IPS DF 6.9 (cell line): Measurements from ENCODE around the gene C4orf51.

Experiments used
- DNase-seq: peaks from one replicate; pipeline ENCODE4 v3.0.0-alpha.2; 2013; ENCODE audit warnings: low read depth, low spot score
- H3K27ac ChIP-seq: one replicate; pipeline ENCODE4 v1.5.1; 2013; ENCODE audit warnings: low read length, control low read depth
- H3K27me3 ChIP-seq: 2 replicates; pipeline ENCODE4 v1.6.1; 2013; ENCODE audit warnings: mild to moderate bottlenecking, low read length; ENCODE audit not compliant: control insufficient read depth, insufficient read depth
- H3K36me3 ChIP-seq: 2 replicates; pipeline ENCODE4 v1.6.1; 2013; ENCODE audit warnings: low read length; ENCODE audit not compliant: control insufficient read depth, insufficient read depth
- H3K4me1 ChIP-seq: 2 replicates; pipeline ENCODE4 v1.6.1; 2013; ENCODE audit warnings: low read length; ENCODE audit not compliant: control insufficient read depth, insufficient read depth
- H3K4me3 ChIP-seq: 2 replicates; pipeline ENCODE4 v1.5.1; 2013; ENCODE audit warnings: mild to moderate bottlenecking, low read length
- H3K9me3 ChIP-seq: 2 replicates; pipeline ENCODE4 v1.6.1; 2013; ENCODE audit warnings: low read length, inconsistent platforms; ENCODE audit not compliant: control insufficient read depth, insufficient read depth
- WGBS: extraction: QIAGEN DNeasy Blood & Tissue Kit; methylation state at CpG from one replicate; pipeline ENCODE4 v1.1.7; 2013; ENCODE audit warnings: mixed read lengths, missing lambda C conversion rate; ENCODE audit not compliant: insufficient read length, insufficient coverage; 5-methylcytosine and 5-hydroxymethylcytosine counted together

C4orf51 gene

GRCh38 chr4:145703850-145704497 lies 24.0 kb downstream of the C4orf51 start:
- DNase-seq = peak; percentile 48
- Histone ChIP-seq H3K27me3 (no peaks in the 10 kb centered on the region), H3K27ac (no peak overlapping the region), H3K36me3 (no peaks in the 10 kb centered on the region), H3K4me1 (peaks cover 7% of the 10 kb centered on the region), H3K4me3 (no peak overlapping the region), H3K9me3 (no peaks in the 10 kb centered on the region)
- WGBS = no CpG with 5 or more reads among the region's 4 CpGs

GRCh38 chr4:145709336-145709735 lies 29.4 kb downstream of the C4orf51 start:
- Histone ChIP-seq H3K27ac (no peak overlapping the region), H3K27me3 (no peaks in the 10 kb centered on the region), H3K36me3 (no peaks in the 10 kb centered on the region), H3K9me3 (no peaks in the 10 kb centered on the region), H3K4me3 (no peak overlapping the region), H3K4me1 (peaks cover 7% of the 10 kb centered on the region)
- no peak for DNase-seq
- no CpG with 5 or more reads among the region's 1 CpG for WGBS

DNA sequence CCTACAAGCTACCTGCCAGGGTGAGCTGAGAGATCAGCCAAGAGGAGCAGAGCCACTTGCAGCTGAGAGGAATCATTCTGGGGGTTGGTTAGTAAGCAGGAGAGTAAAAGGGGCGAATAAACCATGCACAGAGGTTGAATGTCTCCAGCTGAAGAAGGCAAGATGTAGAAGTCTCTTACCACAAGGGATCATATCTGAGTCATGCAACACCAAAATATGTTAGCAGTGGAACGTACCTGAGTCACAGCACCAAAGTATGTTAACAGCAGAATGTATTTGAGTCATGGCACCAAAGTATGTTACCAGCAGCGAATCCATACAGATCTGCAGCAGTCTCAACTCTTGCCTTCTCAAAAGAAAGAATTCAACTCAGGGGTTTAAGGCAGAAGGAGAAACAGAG lies 29.9 kb downstream of the C4orf51 start:
- Histone ChIP-seq H3K9me3 (no peaks in the 10 kb centered on the region), H3K27me3 (no peaks in the 10 kb centered on the region), H3K36me3 (no peaks in the 10 kb centered on the region), H3K4me3 (no peak overlapping the region), H3K27ac (no peak overlapping the region), H3K4me1 (peaks cover 4% of the 10 kb centered on the region)
- no peak for DNase-seq
- no CpG with 5 or more reads among the region's 3 CpGs for WGBS

DNA sequence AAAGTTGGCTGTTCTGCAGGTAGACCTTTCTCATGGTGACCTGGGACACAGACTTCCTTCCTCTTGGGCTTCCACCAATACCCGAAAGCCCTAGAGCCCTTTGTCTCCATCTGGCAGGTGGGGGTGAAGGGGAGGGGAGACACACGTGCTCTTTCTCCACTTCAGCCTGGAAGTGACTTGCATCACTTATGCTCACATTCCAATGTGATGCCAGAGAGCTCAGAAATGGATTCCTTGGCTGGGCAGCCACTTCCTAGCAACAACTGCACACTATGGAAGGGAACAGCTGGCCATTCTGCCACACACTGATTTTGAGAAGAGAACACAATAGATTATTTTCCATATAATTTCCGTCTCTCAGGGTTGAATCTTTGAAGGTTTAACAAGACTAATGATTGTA lies 36.3 kb downstream of the C4orf51 start:
- no peaks in the 10 kb centered on the region for H3K36me3 ChIP-seq
- whole genome bisulfite sequencing = no CpG with 5 or more reads among the region's 3 CpGs
- peaks cover 1% of the 10 kb centered on the region; the same call in 1 of the 2 replicates for H3K4me1 ChIP-seq
- H3K27ac ChIP-seq = no peak overlapping the region
- DNase-seq = no peak
- H3K27me3 ChIP-seq = no peaks in the 10 kb centered on the region
- H3K9me3 ChIP-seq = no peaks in the 10 kb centered on the region
- H3K4me3 ChIP-seq = no peak overlapping the region

DNA sequence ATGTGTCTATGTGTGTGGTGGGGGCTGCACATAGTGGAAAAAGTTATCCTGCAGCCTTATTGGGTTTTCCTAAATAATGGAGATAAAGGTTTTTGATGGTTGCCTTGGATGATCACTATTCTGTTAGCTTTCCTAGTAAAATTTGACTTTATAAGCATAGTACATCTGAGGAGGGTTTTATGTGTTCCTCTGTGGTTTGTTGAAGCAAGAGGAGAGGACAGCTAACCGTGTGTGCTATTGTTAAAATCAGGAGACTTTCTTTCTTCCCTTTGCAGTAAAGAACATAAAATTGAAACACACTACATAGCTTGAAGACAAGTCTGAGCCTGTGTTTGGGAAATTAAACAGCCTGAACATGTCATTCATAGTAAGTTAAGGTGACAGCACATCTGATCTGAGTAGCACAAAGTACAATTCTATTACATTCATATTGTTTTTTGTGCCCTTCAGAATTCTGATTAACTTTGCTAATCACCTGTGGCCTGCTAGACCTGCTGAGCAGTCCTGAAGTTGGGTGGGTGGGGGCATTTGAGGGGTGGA lies 36.8 kb downstream of the C4orf51 start:
- Histone ChIP-seq H3K4me1 (peaks cover 1% of the 10 kb centered on the region; the same call in 1 of the 2 replicates), H3K27ac (no peak overlapping the region), H3K36me3 (no peaks in the 10 kb centered on the region), H3K27me3 (no peaks in the 10 kb centered on the region), H3K4me3 (no peak overlapping the region), H3K9me3 (no peaks in the 10 kb centered on the region)
- DNase-seq = no peak
- no CpG with 5 or more reads among the region's 1 CpG for WGBS

- H3K36me3 ChIP-seq = no peaks in the 10 kb centered on the region
- no peak for DNase-seq
- H3K27ac ChIP-seq = no peak overlapping the region
- no CpG with 5 or more reads among the region's 10 CpGs for WGBS
- peaks cover 1% of the 10 kb centered on the region; the same call in 1 of the 2 replicates for H3K4me1 ChIP-seq
- H3K27me3 ChIP-seq = no peaks in the 10 kb centered on the region
- H3K4me3 ChIP-seq = no peak overlapping the region
- no peaks in the 10 kb centered on the region for H3K9me3 ChIP-seq
Measured at GRCh38 chr4:145719752-145720624, 40.0 kb downstream of the C4orf51 start.

DNA sequence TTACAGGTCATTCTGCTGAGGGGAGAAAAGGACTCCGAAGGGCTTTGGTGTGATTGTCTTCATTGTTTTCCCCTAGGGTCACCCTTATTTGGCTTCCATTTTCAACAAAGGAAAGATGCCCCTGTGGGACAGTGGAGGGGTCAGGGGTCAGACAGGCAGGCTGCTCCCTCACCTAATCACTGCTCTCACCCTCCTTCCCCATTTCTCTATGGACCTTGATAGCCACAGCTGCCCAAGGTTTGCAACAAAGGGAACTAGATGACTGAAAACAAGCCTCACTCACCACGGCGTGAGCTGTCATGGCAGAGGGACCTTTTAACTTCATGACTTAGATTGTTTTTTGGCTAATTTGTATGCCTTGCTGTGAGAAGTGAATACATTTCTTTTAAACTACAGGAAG lies 40.7 kb downstream of the C4orf51 start:
- no peaks in the 10 kb centered on the region for H3K27me3 ChIP-seq
- no CpG with 5 or more reads among the region's 3 CpGs for WGBS

GRCh38 chr4:145722561-145722960 lies 42.6 kb downstream of the C4orf51 start:
- Histone ChIP-seq H3K4me1 (peaks cover 1% of the 10 kb centered on the region; the same call in 1 of the 2 replicates), H3K9me3 (no peaks in the 10 kb centered on the region), H3K36me3 (no peaks in the 10 kb centered on the region), H3K27ac (no peak overlapping the region), H3K27me3 (no peaks in the 10 kb centered on the region), H3K4me3 (no peak overlapping the region)
- no CpG with 5 or more reads among the region's 1 CpG for WGBS
- DNase-seq = no peak

More for the DNA sequence above, 40.7 kb downstream of the C4orf51 start:
- Histone ChIP-seq H3K36me3 (no peaks in the 10 kb centered on the region), H3K27ac (no peak overlapping the region), H3K4me3 (no peak overlapping the region), H3K9me3 (no peaks in the 10 kb centered on the region), H3K4me1 (peaks cover 1% of the 10 kb centered on the region; the same call in 1 of the 2 replicates)
- DNase-seq = no peak

GRCh38 chr4:145723336-145723735 lies 43.4 kb downstream of the C4orf51 start:
- no peak for DNase-seq
- H3K4me3 ChIP-seq = no peak overlapping the region
- H3K27ac ChIP-seq = no peak overlapping the region
- peaks cover 1% of the 10 kb centered on the region; the same call in 1 of the 2 replicates for H3K4me1 ChIP-seq
- H3K9me3 ChIP-seq = no peaks in the 10 kb centered on the region
- no peaks in the 10 kb centered on the region for H3K36me3 ChIP-seq
- WGBS = no CpG with 5 or more reads among the region's 2 CpGs
- no peaks in the 10 kb centered on the region for H3K27me3 ChIP-seq

GRCh38 chr4:145730026-145730425 lies 50.1 kb downstream of the C4orf51 start:
- no peak for DNase-seq
- H3K27ac ChIP-seq = no peak overlapping the region
- WGBS = no CpG with 5 or more reads among the region's 5 CpGs
- H3K4me1 ChIP-seq = peaks cover 9% of the 10 kb centered on the region; the same call in 1 of the 2 replicates
- H3K4me3 ChIP-seq = no peak overlapping the region
- no peaks in the 10 kb centered on the region for H3K9me3 ChIP-seq
- no peaks in the 10 kb centered on the region for H3K36me3 ChIP-seq
- no peaks in the 10 kb centered on the region for H3K27me3 ChIP-seq
